ENCODE measurements around the gene LHFPL3. TPM values are rescaled to one million over a fixed set of nuclear protein-coding genes. Genes with fewer than 3 reads are reported as not detected.

The LHFPL3 gene
- total and polyA plus RNA-seq, 2 donors (not counting 3 experiments of a cell fraction or from before 2014, with no cell fraction given), result not detected

GRCh38 chr7:104883718-104884452, 555.5 kb downstream of the LHFPL3 start:
- Histone ChIP-seq H3K36me3 (ENCODE audit: control insufficient read depth in 2 of 2, extremely low read depth in 1 of 2, insufficient read depth in 2 of 2, low read length in 2 of 2) (no peaks in the 10 kb centered on the region), H3K27ac (ENCODE audit: insufficient read depth, low read depth, low read length) (peak overlapping the region; percentile 31), H3K4me1 (ENCODE audit: control insufficient read depth, extremely low read depth, insufficient read depth, low read length) (peaks cover 5% of the 10 kb centered on the region), H3K27me3 (ENCODE audit: control insufficient read depth in 2 of 2, insufficient read depth in 2 of 2, low read length in 2 of 2) (peaks cover 2 to 3% of the 10 kb centered on the region in 2 experiments), H3K4me3 (replicated peaks in 1 of 3; ENCODE audit: insufficient read depth in 1 of 3, low read depth in 1 of 3, low read length in 3 of 3) (peak overlapping the region in 1 of 3 experiments; percentile 35), H3K9me1 (replicated peaks; ENCODE audit: control insufficient read depth, extremely low read depth, insufficient read depth, low read length) (no peaks in the 10 kb centered on the region), H3K4me2 (ENCODE audit: insufficient read depth, low read length) (peak overlapping the region; percentile 68), H3K79me2 (ENCODE audit: control insufficient read depth, insufficient read depth, low read length) (no peaks in the 10 kb centered on the region), H3K9ac (replicated peaks; ENCODE audit: extremely low read depth, insufficient read depth, low read length) (peak overlapping the region; percentile 39), H3K9me3 (replicated peaks; ENCODE audit: control insufficient read depth, insufficient read depth, low read length) (no peaks in the 10 kb centered on the region), H4K20me1 (replicated peaks; ENCODE audit: control insufficient read depth, extremely low read depth, insufficient read depth, low read length) (no peaks in the 10 kb centered on the region), H2AFZ (ENCODE audit: low read depth, low read length) (peak overlapping the region; percentile 97)
- dilution Hi-C loops (cut with MboI; ENCODE audit: extremely low pct_ligation_motif_present, low sequenced_read_pairs), result no loop called here
- ChIA-PET CTCF (interaction anchor here (0.6 to 7.4 kb wide), 36 partner anchors 8 to 1361 kb away, joined by 3 to 228 read pairs (median 4); partner anchors contain the start of gene ORC5), POLR2A (interaction anchor here (1.0 kb wide), 1 partner anchor 35 kb away, joined by 4 read pairs; no protein-coding TSS in a partner anchor)
- BruUV-seq (replicated peaks), result no TSS peak
- DNase-seq (ENCODE audit: low read depth, low spot score) (peak; percentile 87), FAIRE-seq (peak; percentile 94)
- intact Hi-C loops (cut with micrococcal nuclease), result loop anchor here (1.0 kb wide), 3 partner anchors 34 to 705 kb away; no protein-coding TSS in a partner anchor
- peak; percentile 96 to 97 for TF ChIP-seq CTCF (IDR thresholded peaks at IDR 0.05; ENCODE audit: extremely low read depth in 1 of 2, insufficient read depth in 1 of 2, low read depth in 1 of 2, low read length in 2 of 2)
- peak; percentile 18 for TF ChIP-seq POLR2AphosphoS5 (IDR thresholded peaks at IDR 0.05; ENCODE audit: insufficient read depth, low read depth, low read length)
- no peak for TF ChIP-seq JUN (IDR thresholded peaks at IDR 0.05; ENCODE audit: borderline replicate concordance, insufficient read depth, insufficient read length, low read depth)
- TF ChIP-seq MAX (IDR thresholded peaks at IDR 0.05; ENCODE audit: insufficient read depth, insufficient read length), result peak; percentile 97

Data from endothelial cell of umbilical vein (primary cell).